DMS 273 (cell line): Measurements from ENCODE around the gene IQGAP2.
A peak's percentile ranks its signal among the peaks of the same experiment; 100 is the strongest.
"Not testable (repeated sequence)": the region's sequence is repeated elsewhere in the genome, so short reads cannot be mapped to it uniquely, and the experiment has no call there.

Experiments
- DNase-seq: peaks from one replicate; lab custom pipeline; 2025; ENCODE audit not compliant: unreplicated experiment; lab: John Stamatoyannopoulos, UW

The IQGAP2 gene

DNA sequence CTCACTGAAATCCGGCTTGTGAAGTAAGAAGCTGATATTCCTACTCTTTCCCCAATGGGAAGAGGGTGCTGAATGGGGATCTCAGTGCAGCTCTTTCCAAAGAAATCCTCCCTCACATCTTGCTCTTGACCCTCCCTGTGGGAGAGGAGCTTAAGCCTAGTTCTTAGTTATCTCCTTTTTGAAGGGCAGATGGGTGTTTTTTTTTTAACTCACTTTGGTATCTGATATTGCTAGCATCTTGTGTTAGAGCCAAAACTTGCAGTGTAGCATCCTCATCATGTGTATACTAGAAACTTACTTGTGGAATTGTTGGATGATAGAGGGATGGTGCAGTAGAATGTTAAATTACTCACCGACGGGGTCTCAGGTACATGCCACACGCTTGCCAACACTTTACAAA is 129.9 kb downstream of the IQGAP2 start:
- DNase-seq: no peak

DNA sequence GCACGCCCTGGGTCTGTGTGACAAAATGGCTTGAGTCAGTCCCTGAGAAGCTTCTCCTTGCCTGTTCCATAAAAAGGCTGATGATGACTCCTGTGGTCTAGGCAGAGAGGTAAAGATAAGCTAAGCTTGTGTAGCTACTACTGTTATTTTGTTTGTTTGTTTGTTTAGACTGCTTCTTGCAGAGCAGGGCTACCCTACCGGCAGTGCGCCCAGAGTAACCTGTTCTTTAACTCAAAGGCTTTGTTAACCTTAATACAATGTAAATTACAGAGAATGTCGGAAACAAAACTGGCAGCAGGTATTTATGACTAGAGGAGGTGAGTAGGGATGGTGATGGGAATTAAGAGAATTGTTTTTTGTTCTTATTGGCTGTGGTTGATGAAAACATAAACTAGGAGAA is 132.5 kb downstream of the IQGAP2 start:
- DNase-seq: no peak

DNA sequence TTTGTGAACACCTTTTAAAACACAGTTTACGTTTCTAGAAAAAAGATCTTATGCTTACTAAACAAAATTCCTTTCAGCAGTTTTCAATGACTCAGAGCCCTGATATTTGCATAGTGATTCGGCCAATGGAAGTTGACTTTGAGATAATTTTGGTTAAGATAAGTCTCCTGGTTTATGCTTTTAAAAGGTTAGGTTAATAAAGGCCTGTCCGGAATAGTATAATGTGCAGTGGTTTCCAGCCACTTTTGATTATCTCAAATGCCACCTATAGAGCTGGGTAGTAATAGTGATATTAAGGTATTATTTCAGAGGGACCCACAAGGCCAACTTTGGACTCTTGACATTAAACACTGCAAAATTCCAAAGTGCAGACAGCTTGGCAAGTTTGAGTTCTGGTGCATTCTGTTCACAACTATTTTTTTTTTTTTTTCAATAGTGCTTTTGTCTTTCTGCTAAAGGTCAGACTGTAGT is 134.0 kb downstream of the IQGAP2 start:
- no peak for DNase-seq

DNA sequence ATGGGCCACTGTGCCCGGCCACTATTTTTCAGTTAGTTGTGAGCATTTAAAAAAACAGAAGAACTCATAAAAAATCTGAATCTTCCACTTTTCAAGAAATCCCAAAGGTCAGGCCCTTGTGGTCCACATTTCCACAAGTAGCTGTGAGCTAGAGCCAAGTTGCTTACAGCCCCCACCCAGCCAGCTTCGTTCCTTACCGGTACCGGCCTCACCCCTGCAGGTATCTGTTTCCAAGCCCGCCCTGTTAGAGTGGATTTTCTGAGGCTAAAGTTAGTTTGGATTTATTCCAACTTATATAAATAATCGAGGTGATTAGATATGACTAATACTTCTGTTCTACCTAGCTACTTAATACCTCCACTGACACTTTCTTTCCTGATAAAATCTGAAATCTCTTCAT is 139.2 kb downstream of the IQGAP2 start:
- DNase-seq: no peak

DNA sequence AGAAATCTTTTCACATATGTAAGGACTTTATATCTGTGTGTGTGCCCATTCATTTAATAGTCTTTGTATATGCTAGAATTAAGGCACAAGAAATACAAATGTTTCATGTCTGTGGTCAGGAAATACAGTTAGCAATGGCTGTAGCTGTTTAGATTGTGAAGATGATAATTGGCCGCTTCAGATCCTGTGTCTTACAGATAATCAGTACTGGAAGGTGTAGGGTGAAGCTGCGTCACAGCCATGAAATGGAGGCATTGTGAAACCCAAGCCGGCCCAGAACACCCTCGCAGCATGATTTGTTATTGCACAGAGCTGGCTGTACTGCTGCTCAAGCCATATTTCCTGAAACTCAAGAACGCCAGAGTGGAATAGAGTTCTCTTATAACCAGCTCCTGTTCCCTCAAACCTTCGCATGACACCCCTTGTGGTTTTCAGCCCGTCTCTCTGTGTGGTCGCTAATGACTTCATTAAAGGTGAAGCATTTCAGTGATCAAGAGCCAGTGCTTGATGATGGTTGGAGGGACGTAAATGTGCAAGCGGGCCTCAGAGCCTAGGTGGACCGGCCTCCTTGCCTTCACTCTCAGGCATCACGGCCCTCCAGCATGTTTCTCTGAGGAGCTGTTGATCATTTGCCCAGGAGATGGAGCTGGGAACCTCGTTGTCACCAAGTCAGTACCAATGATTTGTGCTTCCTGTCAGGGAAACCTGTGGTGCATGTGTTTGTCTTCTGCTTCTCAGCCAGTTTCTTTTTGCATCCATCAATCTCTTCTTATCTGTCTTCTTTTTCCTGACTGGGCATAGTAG is 140.0 kb downstream of the IQGAP2 start:
- no peak for DNase-seq

DNA sequence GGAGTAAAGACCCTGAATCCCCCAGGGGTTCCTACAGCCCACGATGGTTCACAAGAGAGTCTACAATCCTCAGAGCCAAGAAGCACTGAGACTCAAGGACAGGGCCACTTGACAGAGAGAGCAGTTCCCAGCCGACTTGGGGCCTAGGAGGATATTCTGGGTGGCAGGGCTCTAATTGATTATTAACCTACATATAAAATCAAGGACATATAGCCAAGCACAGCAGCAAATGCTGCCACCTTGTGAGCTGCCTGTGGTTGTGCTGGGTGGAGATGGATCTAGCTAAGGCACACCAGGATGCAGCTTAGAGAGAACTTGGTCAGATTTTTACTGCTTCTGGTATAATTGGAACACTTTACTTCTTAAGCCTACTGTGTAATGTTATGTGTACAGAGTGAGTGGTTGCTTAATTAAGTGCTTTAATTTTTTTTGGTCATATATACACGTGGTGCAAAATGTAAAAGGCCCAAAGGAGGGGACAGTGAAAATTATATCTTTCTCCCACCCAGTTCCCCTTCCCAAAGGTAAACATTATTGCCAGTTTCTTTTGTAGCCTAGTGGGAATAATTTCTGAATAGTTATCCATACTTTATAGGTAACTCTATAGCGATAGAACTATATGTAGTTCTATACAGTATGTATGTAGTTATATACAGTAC is 141.3 kb downstream of the IQGAP2 start:
- DNase-seq: peak; percentile 62

DNA sequence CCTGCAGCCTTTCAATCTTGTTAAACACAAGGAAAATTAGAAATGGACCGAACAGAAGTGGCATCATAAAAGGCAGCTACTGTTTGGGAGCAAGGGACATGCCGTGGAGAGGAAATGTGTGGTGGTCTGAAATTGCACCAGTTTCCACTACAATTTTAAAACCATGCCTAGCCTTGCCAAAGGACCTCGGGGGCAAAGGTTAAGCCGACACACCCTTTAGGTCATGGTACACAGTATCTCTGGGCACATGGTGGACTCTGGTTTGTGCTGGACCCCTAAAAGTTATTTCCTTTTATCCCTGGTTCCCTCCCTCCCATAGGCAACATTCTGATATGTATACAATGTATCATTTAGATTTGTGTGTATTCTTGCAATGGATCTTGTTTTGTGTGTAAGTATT is 142.1 kb downstream of the IQGAP2 start:
- DNase-seq: no peak

DNA sequence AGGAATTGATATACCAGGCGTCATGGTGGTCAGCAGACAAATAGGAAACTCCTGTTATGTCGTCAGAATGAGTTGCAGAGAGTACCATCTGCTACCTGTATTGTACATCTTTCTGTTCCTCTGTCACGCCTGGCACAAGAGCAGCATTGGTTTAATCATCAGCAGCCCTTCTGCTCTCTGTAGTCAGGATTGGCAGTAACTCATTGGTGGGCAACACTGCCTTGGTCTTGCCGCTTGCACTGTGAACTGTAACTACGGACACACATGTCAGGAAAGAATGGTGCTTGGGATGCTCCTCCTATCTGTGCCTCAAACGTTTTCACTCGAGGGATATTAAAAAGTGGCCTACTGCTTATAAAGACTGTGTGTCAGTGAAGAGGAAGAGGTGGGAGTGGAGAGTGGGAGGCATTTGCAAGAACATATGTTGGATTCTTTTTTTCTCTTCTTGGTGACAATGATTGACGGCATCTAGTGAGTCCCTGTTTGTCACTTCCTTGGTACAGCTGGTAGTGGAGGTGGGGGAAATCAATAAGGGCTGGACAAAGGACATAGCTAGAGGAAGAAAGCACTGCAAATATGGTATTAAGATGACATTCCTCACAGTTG is 143.5 kb downstream of the IQGAP2 start:
- no peak for DNase-seq

DNA sequence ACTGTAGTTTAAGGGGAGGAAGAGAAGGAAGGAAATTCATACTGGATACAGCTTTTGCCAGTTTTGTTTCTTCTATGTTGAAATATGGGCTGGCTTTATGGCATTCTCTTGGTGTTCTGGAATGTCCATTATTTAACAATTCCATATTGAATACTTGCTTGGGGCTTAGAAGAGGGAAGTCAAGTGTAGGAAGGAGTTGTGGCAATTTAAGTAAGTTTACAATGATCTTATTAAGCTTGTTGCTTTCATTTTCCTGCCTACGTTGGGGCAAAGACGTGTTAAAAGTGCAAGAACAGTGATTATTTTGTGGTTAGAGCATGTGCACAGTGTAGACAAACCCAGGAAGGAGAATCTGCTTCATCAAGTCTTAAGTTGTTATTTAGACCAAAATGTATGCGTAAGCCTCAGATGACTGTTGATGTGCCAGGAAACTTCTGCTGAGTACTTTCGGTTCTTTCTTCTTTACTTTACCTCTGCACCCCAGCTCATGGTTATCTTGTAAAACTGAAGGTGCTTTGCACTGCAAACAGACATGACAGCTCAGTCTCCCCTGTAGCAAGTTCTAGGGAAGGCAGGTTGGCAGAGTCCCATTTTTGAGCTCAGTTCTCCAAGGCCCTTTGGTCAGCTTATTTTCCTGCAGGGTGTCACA is 144.3 kb downstream of the IQGAP2 start:
- no peak for DNase-seq

DNA sequence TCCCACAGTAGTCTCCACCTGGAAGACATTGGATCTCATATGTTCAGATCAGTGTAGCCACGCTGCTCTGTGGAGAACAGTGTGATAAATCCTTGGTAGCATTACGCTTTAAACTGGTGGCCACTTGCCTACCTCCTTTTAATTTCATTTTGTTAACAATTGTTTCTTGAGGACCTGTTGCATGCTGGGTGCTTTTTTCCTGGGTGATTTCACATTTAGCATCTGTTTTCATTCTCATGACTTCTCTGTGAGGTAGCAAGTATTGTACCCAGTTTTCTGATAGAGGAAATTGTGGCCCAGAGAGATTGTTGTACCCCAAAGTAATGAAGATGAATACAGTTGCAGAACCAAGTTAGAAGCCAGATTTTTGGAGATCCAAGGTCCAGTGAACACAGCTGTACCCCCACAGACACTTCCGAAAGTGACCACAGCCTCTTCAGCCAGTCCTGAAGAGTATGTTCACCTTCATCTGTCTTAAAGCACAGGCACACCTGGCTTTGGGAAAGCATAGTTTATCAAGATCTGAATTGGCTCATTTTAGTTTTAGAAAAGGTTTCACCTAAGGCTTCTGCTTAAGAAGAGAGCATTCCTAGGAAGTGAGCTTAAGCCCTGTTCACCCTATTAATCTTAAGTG is 144.9 kb downstream of the IQGAP2 start:
- no peak for DNase-seq

DNA sequence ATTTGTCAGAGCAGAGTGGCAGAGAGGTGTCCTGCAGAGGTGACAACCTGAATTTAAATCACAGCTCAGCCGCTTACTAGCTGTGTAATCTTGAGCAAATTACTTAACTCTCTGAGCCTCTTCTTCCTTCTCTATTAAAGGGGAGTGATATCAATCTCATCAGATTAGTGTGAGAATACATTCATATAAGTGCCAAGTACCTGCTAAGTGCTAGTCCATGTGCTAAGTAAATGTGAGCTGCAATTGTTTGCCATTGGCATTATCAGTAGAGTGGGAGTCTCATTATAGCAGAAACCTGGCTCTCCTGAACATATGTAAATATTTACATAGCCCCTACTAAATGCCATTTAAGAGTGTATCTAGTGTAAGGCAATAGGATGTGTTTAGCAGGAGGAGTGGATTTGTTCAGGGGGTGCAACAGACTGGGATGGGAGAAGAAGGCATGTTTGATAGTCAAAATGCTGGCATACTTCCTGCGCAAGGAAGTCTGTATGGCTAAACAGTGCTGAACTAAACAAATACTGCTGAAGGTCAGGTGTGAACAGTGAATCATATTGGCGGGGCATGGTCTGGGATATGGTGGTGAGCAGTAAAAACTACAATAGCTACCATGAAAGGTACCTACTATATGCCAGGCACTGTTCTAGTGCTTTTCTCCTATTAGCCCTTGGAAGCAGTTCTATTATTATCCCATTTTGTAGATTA is 145.6 kb downstream of the IQGAP2 start:
- DNase-seq: no peak

DNA sequence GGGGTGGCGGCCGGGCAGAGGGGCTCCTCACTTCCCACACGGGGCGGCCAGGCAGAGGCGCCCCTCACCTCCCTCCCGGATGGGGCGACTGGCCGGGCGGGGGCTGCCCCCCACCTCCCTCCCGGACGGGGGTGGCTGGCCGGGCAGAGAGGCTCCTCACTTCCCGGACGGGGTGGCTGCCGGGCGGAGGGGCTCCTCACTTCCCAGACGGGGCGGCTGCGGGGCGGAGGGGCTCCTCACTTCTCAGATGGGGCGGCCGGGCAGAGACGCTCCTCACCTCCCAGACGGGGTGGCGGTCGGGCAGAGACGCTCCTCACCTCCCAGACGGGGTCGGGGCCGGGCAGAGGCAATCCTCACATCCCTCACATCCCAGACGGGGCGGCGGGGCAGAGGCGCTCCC is 147.8 kb downstream of the IQGAP2 start:
- DNase-seq: not testable (repeated sequence)

DNA sequence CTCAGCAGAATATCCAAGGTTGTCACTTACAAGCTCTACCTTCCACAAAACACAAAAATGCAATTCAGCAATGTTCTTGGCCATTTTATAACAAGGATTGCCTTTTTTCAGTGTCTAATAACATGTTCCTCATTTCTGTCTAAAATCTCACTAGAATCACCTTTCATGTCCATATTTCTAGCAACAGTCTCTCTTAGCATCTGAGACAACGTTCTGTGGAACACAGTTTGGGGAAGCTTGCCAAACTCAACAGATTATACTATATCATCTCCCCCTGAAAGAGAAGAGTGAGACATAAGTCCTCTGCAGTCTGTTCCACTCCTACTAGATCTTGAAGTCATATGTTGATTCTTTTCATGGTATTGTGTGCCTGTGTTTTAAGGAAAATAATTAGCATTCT is 149.5 kb downstream of the IQGAP2 start:
- DNase-seq: no peak

DNA sequence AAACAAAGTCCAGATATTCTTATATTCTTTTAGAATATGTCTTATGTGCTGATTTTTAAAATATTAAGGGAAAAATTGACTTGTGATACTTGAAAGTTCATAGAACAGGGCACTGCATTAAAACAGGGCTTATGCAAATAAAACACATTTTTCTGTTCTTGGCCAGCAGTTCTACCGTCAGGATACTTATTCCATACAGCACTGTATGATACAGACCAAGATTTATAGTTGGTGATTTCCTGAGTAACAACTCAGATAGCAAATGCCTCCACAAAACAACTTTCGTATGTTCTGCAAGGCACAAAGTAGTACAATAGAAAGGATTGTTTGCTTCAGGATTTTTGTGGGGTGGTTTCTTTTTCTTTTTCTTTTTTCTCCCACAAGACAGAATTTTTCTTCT is 150.2 kb downstream of the IQGAP2 start:
- DNase-seq: no peak

DNA sequence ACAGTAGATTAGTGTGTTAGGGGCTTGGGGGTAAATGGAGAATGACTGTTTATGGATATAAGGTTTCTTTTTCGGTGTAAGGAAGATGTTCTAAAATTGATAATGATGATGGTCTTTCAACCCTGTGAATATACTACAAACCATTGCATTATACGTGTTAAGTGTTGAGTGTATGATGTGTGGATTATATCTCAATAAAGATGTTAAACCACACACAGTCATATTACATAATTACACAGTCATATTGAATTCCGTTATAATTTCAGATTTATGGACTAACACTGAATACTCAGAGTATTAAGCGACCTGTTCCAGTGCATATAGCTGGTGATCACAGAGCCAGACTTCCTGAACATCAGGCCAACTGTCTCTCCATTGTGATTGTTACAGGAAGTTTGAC is 152.0 kb downstream of the IQGAP2 start:
- DNase-seq: no peak

DNA sequence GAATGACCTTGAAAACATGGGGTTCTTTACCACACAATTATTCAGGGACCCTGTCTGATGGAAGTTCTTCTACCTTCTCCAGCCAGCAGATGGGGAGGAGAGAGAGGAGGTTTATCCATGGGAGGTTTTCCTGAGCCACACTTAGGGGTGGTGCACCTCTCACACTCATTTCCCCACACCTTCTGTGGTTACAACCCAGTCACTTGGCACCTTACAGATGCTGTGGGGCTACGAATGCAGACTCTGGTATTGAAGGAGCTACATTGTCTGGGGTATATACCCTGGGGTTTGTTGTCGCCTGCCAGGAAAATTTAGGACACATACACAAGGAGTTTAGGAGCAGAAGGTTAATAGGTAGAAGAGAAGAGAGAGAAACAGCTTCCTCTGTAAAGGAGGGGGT is 152.6 kb downstream of the IQGAP2 start:
- DNase-seq: no peak

DNA sequence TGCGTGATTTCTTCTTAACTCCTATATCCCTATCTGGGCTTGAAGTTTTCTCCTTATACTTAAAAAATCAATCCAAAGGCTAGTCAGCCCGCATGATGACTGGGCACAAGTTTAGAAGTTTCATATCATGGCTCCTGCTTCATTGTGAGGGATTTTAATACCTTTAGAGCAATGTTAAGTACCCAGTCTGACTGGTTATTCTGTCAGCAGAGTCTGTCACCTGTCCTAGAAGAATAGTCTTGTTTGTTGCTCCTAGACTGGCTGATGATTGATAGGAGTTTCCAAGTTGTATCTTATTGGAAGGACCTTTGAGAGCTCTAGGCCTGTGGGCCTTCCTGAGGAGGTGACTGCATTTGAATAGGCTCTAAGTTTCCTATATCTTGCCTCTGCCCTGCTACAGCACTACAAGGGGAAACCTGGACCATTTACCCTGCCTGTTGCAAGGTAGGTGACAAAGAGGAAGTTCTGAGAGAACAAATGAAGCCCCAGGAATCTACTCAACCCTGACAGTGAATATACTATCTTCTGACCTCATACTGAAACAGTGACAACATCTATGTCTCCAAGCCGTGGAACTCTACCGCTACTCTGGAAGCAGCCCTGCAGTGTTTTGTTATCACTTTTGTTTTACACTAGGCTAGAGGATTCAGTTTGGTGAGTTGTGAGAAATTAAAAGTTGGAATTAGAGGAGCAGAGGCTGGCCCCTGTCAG is 153.6 kb downstream of the IQGAP2 start:
- no peak for DNase-seq

DNA sequence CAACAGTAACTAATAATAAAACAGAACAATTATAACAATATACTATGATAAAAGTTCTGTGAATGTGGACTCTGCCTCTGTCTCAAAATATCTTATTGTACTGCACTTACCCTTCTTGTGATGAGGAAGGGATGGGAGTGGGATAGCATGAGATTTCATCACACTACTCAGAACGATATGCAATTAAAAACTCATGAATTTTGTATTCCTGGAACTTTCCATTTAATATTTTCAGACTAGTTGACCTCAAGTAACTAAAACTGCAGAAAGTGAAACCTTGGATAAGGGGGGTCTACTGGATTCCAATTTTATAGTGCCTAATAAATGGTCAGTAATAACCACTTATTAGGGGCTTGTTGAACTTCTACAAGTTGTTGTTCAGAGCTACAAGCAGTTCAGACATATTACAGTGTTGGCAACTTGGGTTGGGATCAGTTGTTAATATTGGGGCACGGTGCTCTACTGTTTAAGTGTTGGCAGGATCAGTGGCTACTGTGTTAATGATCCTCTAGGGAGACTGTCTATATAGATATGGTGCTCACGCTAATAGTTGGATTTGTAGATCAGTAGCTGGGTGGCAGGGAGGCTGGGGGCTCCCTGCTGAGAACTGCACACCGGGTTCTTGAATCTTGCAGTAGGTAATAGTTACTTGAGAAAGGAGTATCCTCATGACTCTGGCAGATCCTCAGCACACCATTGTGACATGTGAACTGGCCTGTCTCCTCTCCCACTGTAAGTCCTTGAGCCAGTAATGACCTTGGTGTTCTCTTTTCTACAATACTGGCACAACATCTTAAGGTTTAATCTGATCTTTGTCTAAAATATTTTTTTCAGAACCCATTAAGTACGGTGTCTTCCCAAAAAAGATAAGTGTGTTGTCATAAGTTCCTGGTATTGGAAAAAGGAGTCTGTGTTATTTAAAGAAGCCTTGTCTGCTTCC is 158.1 kb downstream of the IQGAP2 start:
- no peak for DNase-seq

DNA sequence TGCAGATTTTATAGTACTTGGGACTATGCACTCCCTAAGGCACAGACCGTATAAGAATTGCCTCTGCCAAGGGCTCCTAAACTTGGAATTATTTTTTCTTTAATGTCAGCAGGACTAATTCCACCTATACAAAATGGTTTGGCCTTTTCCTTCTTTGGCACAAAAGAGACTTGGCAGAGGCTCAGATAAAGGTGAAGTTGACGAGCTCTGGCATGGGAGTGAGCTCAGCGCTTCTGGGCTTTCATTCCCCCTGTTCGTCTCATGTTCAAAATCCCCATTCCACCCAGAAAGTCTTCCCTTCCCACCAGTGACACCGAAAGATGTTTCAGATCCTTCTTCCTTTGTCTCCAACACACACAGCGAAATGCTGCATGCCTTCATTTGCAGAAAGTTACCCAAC is 158.9 kb downstream of the IQGAP2 start:
- DNase-seq: no peak
